HG03342 (cell line): Measurements from ENCODE around the gene ACOT6.
A peak's percentile ranks its signal among the peaks of the same experiment; 100 is the strongest.
"Not testable (repeated sequence)": the region's sequence is repeated elsewhere in the genome, so short reads cannot be mapped to it uniquely, and the experiment has no call there.

Experiments used
- ATAC-seq: cut with Tn5 transposase; IDR thresholded peaks from one replicate; pipeline ENCODE4 v1.9.1; 2021; ENCODE audit warnings: mild to moderate bottlenecking, moderate library complexity; ENCODE audit not compliant: unreplicated experiment

Gene ACOT6

GRCh38 chr14:73644531-73645247 lies 32.4 kb downstream of the ACOT6 start, which contains the start of gene DNAL1:
Gene DNAL1 (plus strand): TSS chr14:73644986. CDS start chr14:73645040, 54 bp downstream.
- peak; percentile 98 for ATAC-seq

GRCh38 chr14:73645248-73645610 lies 32.9 kb downstream of the ACOT6 start:
- ATAC-seq, result no peak

- ATAC-seq, result no peak
Observed at GRCh38 chr14:73651005-73651404, 38.7 kb downstream of the ACOT6 start.

GRCh38 chr14:73655851-73656250 lies 43.5 kb downstream of the ACOT6 start:
- ATAC-seq, result no peak

- ATAC-seq, result not testable (repeated sequence)
Observed at GRCh38 chr14:73659202-73659601, 46.9 kb downstream of the ACOT6 start.

GRCh38 chr14:73660511-73660910 lies 48.2 kb downstream of the ACOT6 start:
- no peak for ATAC-seq

GRCh38 chr14:73661872-73662271 lies 49.6 kb downstream of the ACOT6 start:
- ATAC-seq, result no peak

GRCh38 chr14:73662487-73662943 lies 50.2 kb downstream of the ACOT6 start:
- no peak for ATAC-seq

GRCh38 chr14:73663548-73664212 lies 51.4 kb downstream of the ACOT6 start:
- no peak for ATAC-seq

- ATAC-seq, result no peak
Observed at GRCh38 chr14:73665130-73665529, 52.8 kb downstream of the ACOT6 start.

- no peak for ATAC-seq
Observed at GRCh38 chr14:73666583-73666982, 54.3 kb downstream of the ACOT6 start.

- ATAC-seq, result no peak
Observed at GRCh38 chr14:73667854-73668253, 55.5 kb downstream of the ACOT6 start.
